ENCODE results near the gene DEGS1. TPM values are rescaled to one million over a fixed set of nuclear protein-coding genes. Genes with fewer than 3 reads are reported as not detected.
A peak's percentile ranks its signal among the peaks of the same experiment; 100 is the strongest.

The DEGS1 gene
- total RNA-seq, 2 donors from 2014 or later = 60.3 to 92.7 TPM

DNA sequence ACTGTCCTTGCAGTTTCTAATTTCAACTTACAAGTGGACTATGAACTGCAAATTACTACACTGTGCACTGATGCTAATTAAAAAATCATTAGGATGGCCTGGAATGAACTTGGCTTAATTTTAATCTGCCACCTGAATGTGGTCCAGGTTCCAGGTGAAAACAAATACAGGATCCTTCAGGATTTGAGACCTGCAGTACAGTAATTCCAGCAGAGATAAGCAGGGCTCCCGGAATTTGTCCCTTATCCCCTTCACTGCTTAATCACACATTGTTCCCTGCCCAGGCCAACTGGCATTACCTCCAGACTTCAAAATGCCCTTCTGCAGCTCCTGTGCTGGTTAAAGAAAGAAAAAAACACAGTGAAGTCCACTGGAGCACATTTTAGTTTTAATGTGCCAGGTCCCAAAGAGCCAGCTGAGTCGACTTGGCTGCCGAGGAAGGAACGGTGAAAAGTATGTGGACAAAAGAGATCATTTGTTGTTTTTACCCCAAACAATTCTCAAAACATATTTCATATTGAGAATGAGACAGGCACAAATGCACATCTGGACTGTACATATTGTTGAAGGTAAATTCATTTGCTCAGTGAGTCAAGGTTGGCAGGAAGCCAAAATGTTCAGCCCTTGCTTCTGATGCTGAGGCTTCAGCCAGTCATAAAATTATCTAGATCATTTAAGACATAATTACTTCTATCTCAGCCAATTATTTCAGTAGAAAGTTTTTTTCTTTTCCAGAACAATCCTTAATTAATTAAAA is 28.3 kb downstream of the DEGS1 start:
- Mint-ChIP-seq H3K27me3 (no peaks in the 10 kb centered on the region), H3K27ac (no peak overlapping the region), H3K4me3 (no peak overlapping the region), H3K36me3 (no peaks in the 10 kb centered on the region), H3K4me1 (ENCODE audit: low read depth in 2 of 2) (no peaks in the 10 kb centered on the region), H3K9me3 (no peaks in the 10 kb centered on the region)
- ATAC-seq (no peak), DNase-seq (ENCODE audit: low spot score) (no peak)

DNA sequence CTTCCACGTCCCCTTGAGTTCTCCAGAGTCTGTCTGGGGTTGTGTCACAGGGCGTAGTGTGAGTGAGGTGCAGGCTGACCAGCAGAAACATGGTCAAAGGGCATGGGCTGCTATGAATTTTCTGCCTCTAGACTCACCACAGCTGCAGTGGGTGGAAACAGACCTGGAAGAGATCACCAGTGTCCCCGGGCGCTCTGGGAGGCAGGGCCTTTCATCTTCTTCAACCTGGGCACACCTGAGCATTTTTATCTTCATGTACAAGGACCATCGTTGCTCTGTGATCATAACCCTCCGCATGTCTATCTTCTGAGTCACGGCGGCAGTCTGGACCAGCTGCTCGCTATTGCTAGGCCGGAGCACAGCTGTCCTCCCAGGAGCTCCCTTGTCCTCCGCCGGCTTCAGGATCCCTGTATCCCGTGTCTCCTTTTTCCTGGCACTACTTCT is 29.6 kb downstream of the DEGS1 start:
- Mint-ChIP-seq H3K4me1 (ENCODE audit: low read depth in 2 of 2) (no peaks in the 10 kb centered on the region), H3K27me3 (no peaks in the 10 kb centered on the region), H3K27ac (peak overlapping the region in 1 of 2 donors; percentile 50), H3K36me3 (no peaks in the 10 kb centered on the region), H3K9me3 (no peaks in the 10 kb centered on the region), H3K4me3 (no peak overlapping the region)
- DNase-seq (ENCODE audit: low spot score) (no peak), ATAC-seq (no peak)

DNA sequence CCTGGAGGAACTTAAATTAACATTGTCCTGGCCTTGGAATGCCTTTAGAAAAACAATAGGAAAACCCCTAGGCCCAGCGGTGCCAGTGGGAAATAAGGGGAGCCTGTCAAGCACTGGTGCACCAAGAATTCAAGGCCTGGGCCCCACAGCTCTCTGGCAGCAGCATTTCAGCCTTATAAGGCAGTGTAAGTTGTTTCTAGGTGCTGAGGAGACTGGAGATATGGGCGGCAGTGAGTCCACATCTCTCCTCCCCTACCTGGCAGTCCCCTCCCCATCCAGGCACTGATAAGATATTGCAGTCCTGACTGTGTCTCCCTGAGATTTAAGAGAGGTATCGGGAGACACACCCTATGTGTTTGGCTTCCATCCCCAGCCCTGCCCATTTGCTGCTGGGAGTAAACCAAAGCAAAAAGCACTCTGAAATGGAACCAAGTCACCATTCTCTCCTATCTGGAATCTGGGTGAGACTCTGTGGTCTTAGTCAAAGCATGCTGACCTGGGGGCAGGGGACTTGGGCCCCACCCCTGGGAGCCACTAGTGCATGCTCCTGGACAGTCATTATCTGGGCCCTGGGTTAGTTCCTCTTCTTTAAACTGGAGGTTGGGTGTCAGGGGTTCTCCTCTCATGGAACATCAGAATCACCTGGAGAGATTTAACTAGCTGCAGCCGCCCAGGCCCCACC is 30.5 kb downstream of the DEGS1 start:
- ATAC-seq (no peak), DNase-seq (ENCODE audit: low spot score) (no peak)
- Mint-ChIP-seq H3K4me3 (no peak overlapping the region), H3K9me3 (no peaks in the 10 kb centered on the region), H3K36me3 (no peaks in the 10 kb centered on the region), H3K27ac (peak overlapping the region in 1 of 2 donors; percentile 50), H3K4me1 (ENCODE audit: low read depth in 2 of 2) (no peaks in the 10 kb centered on the region), H3K27me3 (no peaks in the 10 kb centered on the region)

DNA sequence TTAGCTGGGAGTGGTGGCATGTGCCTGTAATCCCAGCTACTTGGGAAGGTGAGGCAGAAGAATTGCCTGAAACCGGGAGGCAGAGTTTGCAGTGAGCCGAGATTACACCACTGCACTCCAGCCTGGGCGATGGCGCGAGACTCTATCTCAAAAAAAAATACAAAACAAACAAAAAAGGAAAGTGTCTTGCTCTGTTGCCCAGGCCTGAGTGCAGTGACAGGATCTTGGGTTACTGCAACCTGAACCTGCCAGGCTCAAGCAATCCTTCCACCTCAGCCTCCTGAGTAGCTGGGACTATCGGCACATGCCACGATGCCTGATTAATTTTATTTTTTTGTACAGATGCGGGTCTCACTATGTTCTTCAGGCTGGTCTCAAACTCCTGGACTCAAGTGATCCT is 33.3 kb downstream of the DEGS1 start:
- Mint-ChIP-seq H3K9me3 (no peaks in the 10 kb centered on the region), H3K27ac (no peak overlapping the region), H3K4me3 (no peak overlapping the region), H3K4me1 (ENCODE audit: low read depth in 2 of 2) (no peaks in the 10 kb centered on the region), H3K36me3 (no peaks in the 10 kb centered on the region), H3K27me3 (peaks cover 0 to 2% of the 10 kb centered on the region in 2 donors)
- DNase-seq (ENCODE audit: low spot score) = no peak
- no peak for ATAC-seq

DNA sequence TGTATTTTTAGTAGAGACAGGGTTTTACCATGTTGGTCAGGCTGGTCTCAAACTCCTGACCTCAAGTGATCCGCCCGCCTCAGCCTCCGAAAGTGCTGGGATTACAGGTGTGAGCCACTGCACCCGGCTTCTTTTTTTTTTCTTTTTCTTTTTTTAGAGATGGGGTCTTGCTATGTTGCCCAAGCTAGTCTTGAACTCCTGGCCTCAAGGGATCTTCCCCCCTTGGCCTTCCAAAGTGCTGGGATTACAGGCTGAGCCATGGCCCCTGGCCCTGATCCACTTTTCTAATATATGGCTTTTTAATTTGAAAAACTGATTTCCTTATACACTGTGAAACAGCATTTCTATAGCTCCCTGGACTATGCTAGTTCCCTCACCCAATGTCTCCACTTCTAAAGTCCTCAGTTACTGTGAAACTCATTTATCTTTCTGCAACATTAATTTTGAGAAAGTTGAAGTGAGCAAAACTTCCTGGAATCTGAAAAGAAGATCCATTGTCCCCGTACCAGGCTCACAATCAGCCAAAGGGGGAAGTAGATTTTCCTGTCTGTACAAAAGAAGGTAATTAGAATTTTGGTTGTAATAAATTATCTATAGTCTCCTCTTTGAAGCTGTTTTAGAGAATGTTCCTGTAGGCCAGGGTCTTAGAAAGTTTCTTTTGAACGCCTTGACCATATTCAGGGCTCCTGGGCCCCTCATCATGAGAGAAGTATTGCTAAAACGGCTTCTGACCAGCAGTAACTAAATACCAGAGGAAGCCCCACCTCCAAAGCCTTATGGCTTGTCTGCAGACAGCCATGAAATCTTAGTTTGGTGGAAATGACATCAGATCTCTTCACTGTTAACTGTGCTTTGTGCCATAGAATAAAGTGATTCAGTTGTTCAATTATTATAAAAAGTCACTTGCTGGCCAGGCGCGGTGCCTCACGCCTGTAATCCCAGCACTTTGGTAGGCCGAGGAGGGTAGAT is 34.9 kb downstream of the DEGS1 start:
- peaks cover 0 to 2% of the 10 kb centered on the region in 2 donors for H3K27me3 Mint-ChIP-seq
- H3K4me3 Mint-ChIP-seq = no peak overlapping the region
- no peaks in the 10 kb centered on the region for H3K9me3 Mint-ChIP-seq
- peak overlapping the region in 1 of 2 donors; percentile 25 for H3K27ac Mint-ChIP-seq
- H3K36me3 Mint-ChIP-seq = no peaks in the 10 kb centered on the region
- H3K4me1 Mint-ChIP-seq (ENCODE audit: low read depth in 2 of 2) = no peaks in the 10 kb centered on the region
- ATAC-seq (no peak), DNase-seq (ENCODE audit: low spot score) (no peak)

DNA sequence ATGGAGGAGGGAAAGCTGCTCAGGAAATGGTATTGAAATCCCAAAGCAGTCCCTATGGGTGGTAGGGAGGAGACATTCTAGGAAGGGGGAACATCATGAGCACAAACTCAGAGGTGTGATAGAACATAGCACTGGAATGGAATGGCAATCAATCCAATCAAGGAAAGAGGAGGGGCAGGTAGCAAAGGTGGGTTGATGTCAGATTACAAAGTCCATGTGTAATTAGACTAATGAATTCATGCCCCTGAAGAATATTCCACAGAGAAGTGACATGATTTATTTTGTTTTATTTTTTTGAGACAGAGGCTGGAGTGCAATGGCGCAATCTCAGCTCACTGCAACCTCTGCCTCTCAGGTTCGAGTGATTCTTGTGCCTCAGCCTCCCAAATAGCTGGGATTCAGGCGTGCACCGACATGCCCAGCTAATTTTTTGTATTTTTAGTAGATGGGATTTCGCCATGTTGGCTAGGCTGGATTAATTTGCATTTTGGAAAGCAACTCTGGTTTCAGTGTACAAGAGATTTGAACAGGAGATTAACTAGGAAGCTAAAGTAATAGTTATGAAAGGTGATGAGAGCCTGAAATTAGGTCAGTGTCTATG is 36.1 kb downstream of the DEGS1 start:
- H3K27me3 Mint-ChIP-seq = peaks cover 0 to 2% of the 10 kb centered on the region in 2 donors
- ATAC-seq = no peak
- DNase-seq (ENCODE audit: low spot score) = no peak
- no peaks in the 10 kb centered on the region for H3K9me3 Mint-ChIP-seq
- no peak overlapping the region for H3K27ac Mint-ChIP-seq
- H3K36me3 Mint-ChIP-seq = no peaks in the 10 kb centered on the region
- H3K4me1 Mint-ChIP-seq (ENCODE audit: low read depth in 2 of 2) = no peaks in the 10 kb centered on the region
- no peak overlapping the region for H3K4me3 Mint-ChIP-seq

DNA sequence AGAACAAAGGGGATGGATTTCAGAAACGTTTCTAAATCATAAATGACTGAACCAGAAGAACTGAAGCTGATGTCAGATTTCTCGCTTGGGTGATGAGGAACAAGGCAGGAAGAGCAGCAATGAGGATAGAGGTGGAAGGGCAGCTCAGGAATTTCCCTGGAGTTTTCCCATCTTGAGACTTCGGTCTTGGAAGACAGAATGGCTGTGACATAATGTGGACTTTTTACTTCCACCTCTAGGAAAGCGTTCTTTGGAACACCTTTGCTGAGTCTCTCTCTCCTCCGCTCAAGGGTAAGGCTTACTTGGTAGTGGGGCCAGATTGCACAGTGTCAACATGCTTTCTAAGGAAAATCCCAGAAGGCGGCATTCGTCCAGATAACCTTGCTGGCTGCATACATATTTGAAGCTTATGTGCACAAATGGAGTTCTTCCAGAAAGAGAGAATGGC is 36.6 kb downstream of the DEGS1 start:
- DNase-seq (ENCODE audit: low spot score) (no peak), ATAC-seq (no peak)
- Mint-ChIP-seq H3K27me3 (peaks cover 0 to 2% of the 10 kb centered on the region in 2 donors), H3K4me3 (no peak overlapping the region), H3K4me1 (ENCODE audit: low read depth in 2 of 2) (no peaks in the 10 kb centered on the region), H3K36me3 (no peaks in the 10 kb centered on the region), H3K27ac (no peak overlapping the region), H3K9me3 (no peaks in the 10 kb centered on the region)

- DNase-seq (ENCODE audit: low spot score) (no peak), ATAC-seq (no peak)
- Mint-ChIP-seq H3K27ac (no peak overlapping the region), H3K9me3 (no peaks in the 10 kb centered on the region), H3K36me3 (peaks cover 10% of the 10 kb centered on the region), H3K4me3 (no peak overlapping the region), H3K27me3 (no peaks in the 10 kb centered on the region), H3K4me1 (ENCODE audit: low read depth in 2 of 2) (no peaks in the 10 kb centered on the region)
Observed at GRCh38 chr1:224223819-224224714, 41.0 kb downstream of the DEGS1 start.

DNA sequence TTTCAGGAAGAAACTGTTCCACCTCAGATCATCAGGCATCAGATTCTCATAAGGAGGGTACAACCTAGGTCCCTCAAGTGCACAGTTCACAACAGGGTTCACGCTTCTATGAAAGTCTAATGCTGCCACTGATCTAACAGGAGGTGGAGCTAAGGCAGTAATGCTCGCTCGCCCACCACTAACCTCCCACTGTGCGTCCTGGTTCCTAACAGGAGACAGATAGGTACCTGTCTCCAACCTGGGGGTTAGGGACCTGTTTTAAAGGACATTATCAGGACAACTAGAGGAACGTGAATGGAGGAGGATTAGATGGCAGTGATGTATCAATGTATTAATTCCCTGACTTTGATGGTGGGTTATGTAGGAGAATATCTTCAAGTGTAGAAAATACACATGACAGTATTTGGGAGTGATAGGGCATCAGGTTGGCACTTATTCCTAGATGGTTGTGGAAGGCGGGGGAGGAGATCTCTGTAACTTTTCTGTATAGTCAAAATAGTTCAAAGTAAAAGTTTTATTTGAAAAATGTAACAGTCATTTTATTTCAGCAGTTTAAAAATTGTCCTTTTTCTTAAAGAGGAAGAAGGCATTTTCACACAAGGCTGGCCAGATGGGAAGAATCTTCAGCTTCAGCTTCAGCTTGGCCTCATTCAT is 43.9 kb downstream of the DEGS1 start:
- Mint-ChIP-seq H3K27ac (no peak overlapping the region), H3K4me3 (no peak overlapping the region), H3K4me1 (ENCODE audit: low read depth in 2 of 2) (no peaks in the 10 kb centered on the region), H3K27me3 (no peaks in the 10 kb centered on the region), H3K9me3 (no peaks in the 10 kb centered on the region), H3K36me3 (peaks cover 15% of the 10 kb centered on the region)
- ATAC-seq = no peak
- no peak for DNase-seq (ENCODE audit: low spot score)

GRCh38 chr1:224234017-224234416 is 51.0 kb downstream of the DEGS1 start:
- ATAC-seq (no peak), DNase-seq (ENCODE audit: low spot score) (no peak)
- Mint-ChIP-seq H3K4me1 (ENCODE audit: low read depth in 2 of 2) (no peaks in the 10 kb centered on the region), H3K4me3 (no peak overlapping the region), H3K27ac (no peak overlapping the region), H3K36me3 (peaks cover 5% of the 10 kb centered on the region), H3K27me3 (no peaks in the 10 kb centered on the region), H3K9me3 (no peaks in the 10 kb centered on the region)

GRCh38 chr1:224235813-224236493 is 52.9 kb downstream of the DEGS1 start:
- no peak for ATAC-seq

More at GRCh38 chr1:224235813-224236493, 52.9 kb downstream of the DEGS1 start:
- H3K27me3 Mint-ChIP-seq = no peaks in the 10 kb centered on the region
- H3K4me1 Mint-ChIP-seq (ENCODE audit: low read depth in 2 of 2) = no peaks in the 10 kb centered on the region
- no peaks in the 10 kb centered on the region for H3K9me3 Mint-ChIP-seq
- H3K27ac Mint-ChIP-seq = no peak overlapping the region
- no peak for DNase-seq (ENCODE audit: low spot score)
- no peak overlapping the region for H3K4me3 Mint-ChIP-seq
- H3K36me3 Mint-ChIP-seq = peaks cover 4% of the 10 kb centered on the region

All from natural killer cell treated with Interleukin-12 subunit alpha and Interleukin-12 subunit beta and Interleukin-15 and Interleukin-18, amount 100 ng/mL, for 72 hours (primary cell).